Ishikawa (cell line): ENCODE data around the gene UBE3A.

Experiments
- CEBPB ChIP-seq: IDR thresholded peaks from 2 replicates; pipeline ENCODE4 v1.6.1; 2012
- CREB1 ChIP-seq: IDR thresholded peaks from 2 replicates; pipeline ENCODE4 v1.6.1; 2012; ENCODE audit warnings: low read depth
- EP300 ChIP-seq: IDR thresholded peaks from 2 replicates; pipeline ENCODE4 v1.6.1; 2012; ENCODE audit warnings: borderline replicate concordance
- FOXM1 ChIP-seq: IDR thresholded peaks from 2 replicates; pipeline ENCODE4 v1.6.1; 2012; ENCODE audit warnings: low read depth, borderline replicate concordance
- NFIC ChIP-seq: IDR thresholded peaks from 2 replicates; pipeline ENCODE4 v1.6.1; 2012
- RAD21 ChIP-seq: IDR thresholded peaks from 2 replicates; pipeline ENCODE4 v1.6.1; 2012; ENCODE audit warnings: low read depth
- TAF1 ChIP-seq: IDR thresholded peaks from 2 replicates; pipeline ENCODE4 v1.6.1; 2012; ENCODE audit warnings: low read depth, mild to moderate bottlenecking
- YY1 ChIP-seq: IDR thresholded peaks from 2 replicates; pipeline ENCODE4 v1.6.1; 2012; ENCODE audit warnings: low read depth
- ZBTB7A ChIP-seq: IDR thresholded peaks from 2 replicates; pipeline ENCODE4 v1.6.1; 2012; ENCODE audit warnings: low read depth
- TF ChIP-seq, protein P1 (sequence below): IDR thresholded peaks from 2 replicates; pipeline ENCODE4 v1.6.1; 2012; ENCODE audit warnings: low read depth, mild to moderate bottlenecking
- TF ChIP-seq, protein P2 (sequence below): IDR thresholded peaks from 2 replicates; pipeline ENCODE4 v1.6.1; 2012

GRCh38 chr15:25427861-25428260 lies 11.0 kb downstream of the UBE3A start:
- no peak for TF ChIP-seq ZBTB7A
- no peak for TF ChIP-seq CEBPB
- TF ChIP-seq TAF1: no peak
- no peak for TF ChIP-seq RAD21
- TF ChIP-seq, protein P1, sequence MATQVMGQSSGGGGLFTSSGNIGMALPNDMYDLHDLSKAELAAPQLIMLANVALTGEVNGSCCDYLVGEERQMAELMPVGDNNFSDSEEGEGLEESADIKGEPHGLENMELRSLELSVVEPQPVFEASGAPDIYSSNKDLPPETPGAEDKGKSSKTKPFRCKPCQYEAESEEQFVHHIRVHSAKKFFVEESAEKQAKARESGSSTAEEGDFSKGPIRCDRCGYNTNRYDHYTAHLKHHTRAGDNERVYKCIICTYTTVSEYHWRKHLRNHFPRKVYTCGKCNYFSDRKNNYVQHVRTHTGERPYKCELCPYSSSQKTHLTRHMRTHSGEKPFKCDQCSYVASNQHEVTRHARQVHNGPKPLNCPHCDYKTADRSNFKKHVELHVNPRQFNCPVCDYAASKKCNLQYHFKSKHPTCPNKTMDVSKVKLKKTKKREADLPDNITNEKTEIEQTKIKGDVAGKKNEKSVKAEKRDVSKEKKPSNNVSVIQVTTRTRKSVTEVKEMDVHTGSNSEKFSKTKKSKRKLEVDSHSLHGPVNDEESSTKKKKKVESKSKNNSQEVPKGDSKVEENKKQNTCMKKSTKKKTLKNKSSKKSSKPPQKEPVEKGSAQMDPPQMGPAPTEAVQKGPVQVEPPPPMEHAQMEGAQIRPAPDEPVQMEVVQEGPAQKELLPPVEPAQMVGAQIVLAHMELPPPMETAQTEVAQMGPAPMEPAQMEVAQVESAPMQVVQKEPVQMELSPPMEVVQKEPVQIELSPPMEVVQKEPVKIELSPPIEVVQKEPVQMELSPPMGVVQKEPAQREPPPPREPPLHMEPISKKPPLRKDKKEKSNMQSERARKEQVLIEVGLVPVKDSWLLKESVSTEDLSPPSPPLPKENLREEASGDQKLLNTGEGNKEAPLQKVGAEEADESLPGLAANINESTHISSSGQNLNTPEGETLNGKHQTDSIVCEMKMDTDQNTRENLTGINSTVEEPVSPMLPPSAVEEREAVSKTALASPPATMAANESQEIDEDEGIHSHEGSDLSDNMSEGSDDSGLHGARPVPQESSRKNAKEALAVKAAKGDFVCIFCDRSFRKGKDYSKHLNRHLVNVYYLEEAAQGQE: no peak
- TF ChIP-seq, protein P2, sequence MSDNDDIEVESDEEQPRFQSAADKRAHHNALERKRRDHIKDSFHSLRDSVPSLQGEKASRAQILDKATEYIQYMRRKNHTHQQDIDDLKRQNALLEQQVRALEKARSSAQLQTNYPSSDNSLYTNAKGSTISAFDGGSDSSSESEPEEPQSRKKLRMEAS: no peak
- TF ChIP-seq FOXM1: no peak
- TF ChIP-seq CREB1: no peak
- TF ChIP-seq NFIC: no peak
- no peak for TF ChIP-seq YY1
- no peak for TF ChIP-seq EP300
